ENCODE measurements around the gene NOL6. TPM values are rescaled to one million over a fixed set of nuclear protein-coding genes. Genes with fewer than 3 reads are reported as not detected.

NOL6 gene
- total RNA-seq, 4 donors from 2014 or later = 25.7 to 37.2 (median 27.9) TPM

- WGBS, 2 donors = 79 to 94% methylated on average over 1 of the region's 1 CpG
- peaks cover 0 to 14% (median 0%) of the 10 kb centered on the region in 4 donors for H3K4me1 ChIP-seq
- peaks cover 0 to 7% (median 0%) of the 10 kb centered on the region in 3 donors for H3K36me3 ChIP-seq
- H3K9me3 ChIP-seq = no peaks in the 10 kb centered on the region
- no peak overlapping the region for H3K4me3 ChIP-seq
- no peak for TF ChIP-seq EP300 (IDR thresholded peaks at IDR 0.05)
- TF ChIP-seq POLR2A (IDR thresholded peaks at IDR 0.05) = no peak
- no peak for TF ChIP-seq CTCF (IDR thresholded peaks at IDR 0.05)
- no peak for DNase-seq (ENCODE audit: low spot score in 2 of 2)
- no peak overlapping the region for H3K27ac ChIP-seq
- no peaks in the 10 kb centered on the region for H3K27me3 ChIP-seq
Measured at GRCh38 chr9:33437898-33438297, 35.8 kb downstream of the NOL6 start.

- TF ChIP-seq CTCF (IDR thresholded peaks at IDR 0.05) = no peak
- no peak for TF ChIP-seq EP300 (IDR thresholded peaks at IDR 0.05)
- TF ChIP-seq POLR2A (IDR thresholded peaks at IDR 0.05) = no peak
- no peaks in the 10 kb centered on the region for H3K27me3 ChIP-seq
- H3K9me3 ChIP-seq = no peaks in the 10 kb centered on the region
- peak overlapping the region in 1 of 4 donors; percentile 0 for H3K27ac ChIP-seq
- H3K36me3 ChIP-seq = peaks cover 0 to under 1% (median 0%) of the 10 kb centered on the region in 3 donors
- peaks cover 0 to 14% (median 0%) of the 10 kb centered on the region in 4 donors for H3K4me1 ChIP-seq
- DNase-seq (ENCODE audit: low spot score in 2 of 2) = no peak
- 38 to 42% methylated on average over 2 of the region's 2 CpGs for WGBS, 2 donors
- no peak overlapping the region for H3K4me3 ChIP-seq
Measured at GRCh38 chr9:33437205-33437604, 36.5 kb downstream of the NOL6 start.

DNA sequence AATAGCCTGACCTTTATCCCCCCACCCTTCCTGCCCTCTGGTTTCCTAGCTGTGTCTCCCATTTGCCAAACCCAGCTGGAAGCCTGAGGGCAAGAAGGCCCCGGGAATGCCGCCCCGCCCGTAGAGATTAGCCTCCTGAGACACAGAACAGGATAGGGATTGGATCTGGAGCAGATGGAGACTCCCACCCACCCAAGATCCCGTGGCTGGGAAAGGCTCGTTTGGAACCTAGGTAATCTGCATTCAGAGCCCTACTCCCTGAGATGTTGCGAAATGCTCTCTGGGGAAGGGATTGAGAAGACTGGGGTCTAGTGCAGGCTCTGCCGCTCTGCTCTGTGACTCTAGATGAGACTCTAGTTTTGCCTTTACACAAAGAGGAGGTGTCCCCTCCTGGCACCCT is 37.3 kb downstream of the NOL6 start:
- no peak overlapping the region for H3K4me3 ChIP-seq
- H3K4me1 ChIP-seq = peaks cover 0 to 14% (median 0%) of the 10 kb centered on the region in 4 donors
- H3K9me3 ChIP-seq = no peaks in the 10 kb centered on the region
- H3K36me3 ChIP-seq = no peaks in the 10 kb centered on the region
- H3K27me3 ChIP-seq = no peaks in the 10 kb centered on the region
- no peak for DNase-seq (ENCODE audit: low spot score in 2 of 2)
- H3K27ac ChIP-seq = peak overlapping the region in 1 of 4 donors; percentile 0
- 47 to 54% methylated on average over 8 of the region's 8 CpGs for WGBS, 2 donors
- TF ChIP-seq CTCF (IDR thresholded peaks at IDR 0.05) (no peak), EP300 (IDR thresholded peaks at IDR 0.05) (no peak), POLR2A (IDR thresholded peaks at IDR 0.05) (no peak)

- H3K9me3 ChIP-seq = no peaks in the 10 kb centered on the region
- H3K36me3 ChIP-seq = no peaks in the 10 kb centered on the region
- no peak for DNase-seq (ENCODE audit: low spot score in 2 of 2)
- H3K4me1 ChIP-seq = peaks cover 0 to 14% (median 0%) of the 10 kb centered on the region in 4 donors
- WGBS, 2 donors = 69 to 78% methylated on average over 8 of the region's 8 CpGs
- no peaks in the 10 kb centered on the region for H3K27me3 ChIP-seq
- H3K27ac ChIP-seq = no peak overlapping the region
- H3K4me3 ChIP-seq = no peak overlapping the region
- TF ChIP-seq CTCF (IDR thresholded peaks at IDR 0.05) = no peak
- no peak for TF ChIP-seq EP300 (IDR thresholded peaks at IDR 0.05)
- no peak for TF ChIP-seq POLR2A (IDR thresholded peaks at IDR 0.05)
Measured at GRCh38 chr9:33435821-33436277, 37.9 kb downstream of the NOL6 start.

GRCh38 chr9:33434317-33435105 is 39.2 kb downstream of the NOL6 start:
- no peaks in the 10 kb centered on the region for H3K27me3 ChIP-seq
- TF ChIP-seq POLR2A (IDR thresholded peaks at IDR 0.05) (no peak), CTCF (IDR thresholded peaks at IDR 0.05) (no peak), EP300 (IDR thresholded peaks at IDR 0.05) (no peak)
- WGBS, 2 donors = 70 to 72% methylated on average over 13 to 15 of the region's 16 CpGs
- H3K4me1 ChIP-seq = peaks cover 0 to 8% (median 0%) of the 10 kb centered on the region in 4 donors
- DNase-seq (ENCODE audit: low spot score in 2 of 2) = no peak
- no peaks in the 10 kb centered on the region for H3K9me3 ChIP-seq
- H3K36me3 ChIP-seq = no peaks in the 10 kb centered on the region
- H3K4me3 ChIP-seq = no peak overlapping the region
- peak overlapping the region in 1 of 4 donors; percentile 9 for H3K27ac ChIP-seq
